ENCODE data around the gene GBGT1. TPM values are rescaled to one million over a fixed set of nuclear protein-coding genes. Genes with fewer than 3 reads are reported as not detected.
A peak's percentile ranks its signal among the peaks of the same experiment; 100 is the strongest.

The GBGT1 gene
- total and polyA plus RNA-seq, 3 donors from 2014 or later: 4.0 to 11.2 (median 5.6) TPM

DNA sequence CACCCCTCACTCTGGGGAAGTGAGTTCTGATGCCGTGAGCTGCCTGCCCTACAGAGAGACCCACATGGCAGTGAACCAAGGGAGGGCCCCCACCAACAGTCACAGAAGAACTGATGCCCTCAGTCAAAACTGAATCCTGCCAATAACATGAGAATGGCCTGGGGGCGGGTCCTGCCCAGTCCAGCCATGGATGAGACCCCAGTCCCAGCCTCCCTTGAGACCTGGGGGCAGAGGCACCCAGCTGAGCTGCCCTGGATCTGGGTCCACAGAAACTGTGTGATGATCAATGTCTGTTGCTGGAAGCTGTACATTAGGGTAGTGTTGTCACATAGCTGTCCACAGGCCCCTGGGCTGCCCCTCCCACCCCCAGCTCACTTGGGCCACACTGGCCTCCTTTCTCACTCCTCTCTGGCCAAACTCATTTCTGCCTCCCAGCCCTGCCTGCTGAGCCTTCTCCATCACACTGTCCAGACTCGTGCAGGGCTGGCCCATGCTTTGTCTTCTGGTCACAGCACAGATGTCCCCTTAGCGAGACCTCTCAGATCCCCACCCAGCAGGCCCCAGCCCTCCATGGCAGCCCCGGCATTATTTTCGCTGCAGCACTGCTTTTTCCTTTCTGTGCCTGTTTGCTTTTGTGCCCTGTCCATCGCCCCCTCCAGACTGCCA lies 16.8 kb downstream of the GBGT1 start:
- Histone ChIP-seq H3K27me3 (no peaks in the 10 kb centered on the region), H3K4me3 (no peak overlapping the region), H3K4me1 (peaks cover 29% of the 10 kb centered on the region), H3K9me3 (no peaks in the 10 kb centered on the region), H3K36me3 (ENCODE audit: low read depth, missing control alignments) (no peaks in the 10 kb centered on the region), H3K27ac (no peak overlapping the region)
- intact Hi-C loops (cut with DNase I; ENCODE audit: low total_unique reads): loop anchor here (10.0 kb wide), 1 partner anchor 112 kb away; the partner anchor contains the start of gene GTF3C5
- TF ChIP-seq, protein P1, sequence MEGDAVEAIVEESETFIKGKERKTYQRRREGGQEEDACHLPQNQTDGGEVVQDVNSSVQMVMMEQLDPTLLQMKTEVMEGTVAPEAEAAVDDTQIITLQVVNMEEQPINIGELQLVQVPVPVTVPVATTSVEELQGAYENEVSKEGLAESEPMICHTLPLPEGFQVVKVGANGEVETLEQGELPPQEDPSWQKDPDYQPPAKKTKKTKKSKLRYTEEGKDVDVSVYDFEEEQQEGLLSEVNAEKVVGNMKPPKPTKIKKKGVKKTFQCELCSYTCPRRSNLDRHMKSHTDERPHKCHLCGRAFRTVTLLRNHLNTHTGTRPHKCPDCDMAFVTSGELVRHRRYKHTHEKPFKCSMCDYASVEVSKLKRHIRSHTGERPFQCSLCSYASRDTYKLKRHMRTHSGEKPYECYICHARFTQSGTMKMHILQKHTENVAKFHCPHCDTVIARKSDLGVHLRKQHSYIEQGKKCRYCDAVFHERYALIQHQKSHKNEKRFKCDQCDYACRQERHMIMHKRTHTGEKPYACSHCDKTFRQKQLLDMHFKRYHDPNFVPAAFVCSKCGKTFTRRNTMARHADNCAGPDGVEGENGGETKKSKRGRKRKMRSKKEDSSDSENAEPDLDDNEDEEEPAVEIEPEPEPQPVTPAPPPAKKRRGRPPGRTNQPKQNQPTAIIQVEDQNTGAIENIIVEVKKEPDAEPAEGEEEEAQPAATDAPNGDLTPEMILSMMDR (IDR thresholded peaks at IDR 0.05): no peak
- TF ChIP-seq POLR2A (IDR thresholded peaks at IDR 0.05): no peak
- DNase-seq: no peak
- 74 to 84% methylated on average over 7 of the region's 7 CpGs for WGBS, 2 donors

DNA sequence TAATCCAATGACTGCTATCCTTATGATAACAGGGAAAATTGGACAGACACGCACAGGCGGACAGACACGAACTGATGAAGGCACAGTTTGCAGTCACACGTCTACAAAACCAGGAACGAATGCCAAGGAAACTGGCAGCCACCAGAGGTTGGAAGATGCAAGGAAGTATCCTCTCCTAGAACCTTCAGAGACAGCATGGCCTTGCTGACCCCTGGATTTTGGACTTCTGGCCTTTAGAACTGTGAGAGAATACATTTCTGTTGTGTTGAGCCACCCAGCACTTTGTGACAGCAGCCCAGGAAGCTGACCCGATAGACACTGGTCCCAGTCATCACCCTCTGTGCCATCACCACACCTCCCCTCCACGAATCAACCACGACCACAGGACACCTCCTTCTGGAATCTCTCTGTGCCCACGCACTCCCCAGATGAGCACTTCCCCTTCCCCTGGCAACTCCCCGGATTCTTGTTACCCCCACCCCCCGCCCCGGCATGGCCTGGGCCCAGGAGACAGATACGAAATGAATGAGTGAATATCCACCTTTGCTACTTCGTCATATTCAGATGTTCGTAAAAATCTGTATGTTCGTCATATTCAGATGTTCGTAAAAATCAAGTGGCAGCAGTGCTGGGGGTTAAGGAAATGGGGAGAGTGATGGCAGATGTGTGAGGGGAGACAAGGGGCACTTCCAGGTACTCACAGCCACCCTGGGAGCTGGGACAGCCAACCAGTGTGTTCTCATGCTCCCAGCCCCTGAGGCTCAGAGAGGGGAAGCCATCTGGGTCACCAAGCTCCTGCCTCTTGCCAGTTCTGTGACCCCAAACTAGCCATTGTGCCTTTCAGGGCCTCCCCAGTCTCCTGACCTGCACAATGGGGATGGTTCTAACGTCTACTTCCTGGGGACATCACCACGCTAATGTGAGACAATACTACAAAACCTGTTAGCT lies 18.5 kb downstream of the GBGT1 start:
- 65 to 67% methylated on average over 19 of the region's 19 CpGs for WGBS, 2 donors
- no peaks in the 10 kb centered on the region for H3K36me3 ChIP-seq (ENCODE audit: low read depth, missing control alignments)
- DNase-seq: no peak
- no peak for TF ChIP-seq POLR2A (IDR thresholded peaks at IDR 0.05)
- TF ChIP-seq, protein P1 (IDR thresholded peaks at IDR 0.05): no peak
- no peaks in the 10 kb centered on the region for H3K27me3 ChIP-seq
- H3K4me3 ChIP-seq: no peak overlapping the region
- H3K27ac ChIP-seq: no peak overlapping the region
- intact Hi-C loops (cut with DNase I; ENCODE audit: low total_unique reads): loop anchor here (2.0 to 10.0 kb wide), 2 partner anchors 42 to 110 kb away; partner anchors contain the start of gene GTF3C5
- H3K4me1 ChIP-seq: peaks cover 30% of the 10 kb centered on the region
- H3K9me3 ChIP-seq: no peaks in the 10 kb centered on the region

DNA sequence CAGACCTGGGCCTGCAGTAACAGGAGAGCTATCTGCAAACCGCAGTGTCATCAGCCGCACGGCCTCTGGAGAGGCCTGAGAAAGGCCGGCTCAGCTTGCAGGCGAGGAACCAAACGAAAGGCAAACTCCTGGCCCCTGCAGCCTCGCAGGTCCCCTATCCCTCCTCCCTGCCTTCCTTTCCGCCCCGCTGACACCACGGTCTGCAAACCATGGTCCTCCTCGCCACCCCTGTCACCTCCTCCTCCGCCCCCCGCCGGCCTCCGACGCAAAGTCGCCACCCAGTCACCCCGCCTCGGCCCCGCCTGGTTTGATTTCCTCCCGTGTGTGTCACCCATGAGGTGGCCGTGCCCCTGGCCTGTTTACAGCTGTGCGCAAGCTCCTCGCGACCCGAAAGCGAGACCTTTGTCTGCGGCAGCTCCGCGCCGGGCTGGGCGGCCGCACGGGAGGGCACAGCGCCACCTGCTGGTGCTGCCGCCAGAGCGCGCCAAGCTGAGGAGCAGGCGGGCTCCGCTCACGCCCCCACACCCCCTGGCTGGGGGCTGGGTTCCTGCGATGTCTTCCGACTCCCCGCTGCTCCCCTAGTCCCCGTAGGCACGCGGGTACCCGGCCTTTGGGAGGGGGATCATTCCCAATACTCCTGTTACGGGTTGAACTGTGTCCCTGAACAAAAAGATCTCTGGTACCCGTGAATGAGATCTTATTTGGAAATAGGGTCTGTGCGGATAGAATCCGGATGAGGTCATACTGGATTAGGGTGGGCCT lies 19.4 kb downstream of the GBGT1 start:
- Histone ChIP-seq H3K36me3 (ENCODE audit: low read depth, missing control alignments) (no peaks in the 10 kb centered on the region), H3K27me3 (no peaks in the 10 kb centered on the region), H3K27ac (no peak overlapping the region), H3K9me3 (no peaks in the 10 kb centered on the region), H3K4me3 (peak overlapping the region; percentile 31 to 32), H3K4me1 (peaks cover 26% of the 10 kb centered on the region)
- DNase-seq: peak; percentile 84
- intact Hi-C loops (cut with DNase I; ENCODE audit: low total_unique reads): loop anchor here (2.0 to 10.0 kb wide), 2 partner anchors 42 to 110 kb away; partner anchors contain the start of gene GTF3C5
- TF ChIP-seq POLR2A (IDR thresholded peaks at IDR 0.05): no peak
- TF ChIP-seq, protein P1 (IDR thresholded peaks at IDR 0.05): peak; percentile 97 to 99 (median 97)
- WGBS, 2 donors: 4 to 8% methylated on average over 40 to 51 of the region's 52 CpGs

DNA sequence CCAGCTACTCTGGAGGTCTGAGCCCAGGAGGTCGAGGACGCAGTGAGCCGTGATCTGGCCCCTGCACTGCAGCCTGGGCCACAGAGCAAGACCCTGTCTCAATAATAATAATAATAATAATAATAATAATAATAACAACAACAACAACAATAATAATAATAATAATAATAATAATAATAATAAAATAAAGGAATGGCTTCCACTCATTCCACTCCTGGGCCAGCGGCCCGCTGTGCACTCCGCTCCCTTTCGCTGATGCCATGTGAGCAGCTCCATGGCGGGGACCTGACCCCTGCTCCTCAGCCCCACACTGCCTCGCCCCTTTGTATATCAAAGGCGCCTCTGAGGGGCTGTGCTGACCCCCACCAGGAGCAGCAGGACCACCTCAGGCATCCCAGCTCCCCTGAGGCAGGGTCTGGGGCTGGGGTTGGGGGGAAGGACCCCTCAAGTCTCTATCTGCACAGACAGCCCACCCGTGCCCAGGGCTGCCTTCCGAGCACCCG lies 20.0 kb downstream of the GBGT1 start:
- TF ChIP-seq POLR2A (IDR thresholded peaks at IDR 0.05): no peak
- TF ChIP-seq, protein P1 (IDR thresholded peaks at IDR 0.05): no peak
- Histone ChIP-seq H3K4me1 (peaks cover 26% of the 10 kb centered on the region), H3K27me3 (no peaks in the 10 kb centered on the region), H3K9me3 (no peaks in the 10 kb centered on the region), H3K36me3 (ENCODE audit: low read depth, missing control alignments) (no peaks in the 10 kb centered on the region), H3K4me3 (peak overlapping the region; percentile 31 to 32), H3K27ac (no peak overlapping the region)
- WGBS, 2 donors: 76 to 81% methylated on average over 13 of the region's 13 CpGs
- DNase-seq: no peak
- intact Hi-C loops (cut with DNase I; ENCODE audit: low total_unique reads): loop anchor here (2.0 to 10.0 kb wide), 2 partner anchors 41 to 109 kb away; partner anchors contain the start of gene GTF3C5
